Measurements from ENCODE around the gene ARSB. TPM values are rescaled to one million over a fixed set of nuclear protein-coding genes. Genes with fewer than 3 reads are reported as not detected.

The ARSB gene
- polyA plus RNA-seq, 4 donors, result 0.54 to 17.9 (median 1.9) TPM

- no peak overlapping the region for H3K4me3 ChIP-seq (ENCODE audit: low read depth in 1 of 3, low read length in 3 of 3)
- H3K27ac ChIP-seq (ENCODE audit: low read depth in 1 of 3, low read length in 2 of 3), result no peak overlapping the region
- peaks cover 0 to 10% (median 2%) of the 10 kb centered on the region in 3 donors for H3K36me3 ChIP-seq (ENCODE audit: control insufficient read depth in 3 of 3, insufficient read depth in 2 of 3, low read depth in 1 of 3, low read length in 3 of 3)
- H3K4me1 ChIP-seq (ENCODE audit: control insufficient read depth in 3 of 3, insufficient read depth in 2 of 3, low read depth in 1 of 3, low read length in 2 of 3), result no peaks in the 10 kb centered on the region
- DNase-seq (no peak), FAIRE-seq (no peak)
- H3K9me3 ChIP-seq (ENCODE audit: control insufficient read depth in 2 of 2, insufficient read depth in 1 of 2, low read depth in 1 of 2, low read length in 1 of 2), result no peaks in the 10 kb centered on the region
- 88 to 94% (median 90%) methylated on average over 7 of the region's 7 CpGs for WGBS, 3 donors
- H3K27me3 ChIP-seq (ENCODE audit: control insufficient read depth in 3 of 3, insufficient read depth in 3 of 3, low read length in 3 of 3), result no peaks in the 10 kb centered on the region
Observed at GRCh38 chr5:78781611-78782286, 203.4 kb downstream of the ARSB start.

GRCh38 chr5:78779771-78780616 lies 205.1 kb downstream of the ARSB start:
- Histone ChIP-seq H3K4me1 (ENCODE audit: control insufficient read depth in 3 of 3, insufficient read depth in 2 of 3, low read depth in 1 of 3, low read length in 2 of 3) (no peaks in the 10 kb centered on the region), H3K9me3 (ENCODE audit: control insufficient read depth in 2 of 2, insufficient read depth in 1 of 2, low read depth in 1 of 2, low read length in 1 of 2) (no peaks in the 10 kb centered on the region), H3K27me3 (ENCODE audit: control insufficient read depth in 3 of 3, insufficient read depth in 3 of 3, low read length in 3 of 3) (no peaks in the 10 kb centered on the region), H3K4me3 (ENCODE audit: low read depth in 1 of 3, low read length in 3 of 3) (no peak overlapping the region), H3K27ac (ENCODE audit: low read depth in 1 of 3, low read length in 2 of 3) (no peak overlapping the region), H3K36me3 (ENCODE audit: control insufficient read depth in 3 of 3, insufficient read depth in 2 of 3, low read depth in 1 of 3, low read length in 3 of 3) (peaks cover 0 to 10% (median 2%) of the 10 kb centered on the region in 3 donors)
- FAIRE-seq (no peak), DNase-seq (no peak)
- 83 to 86% (median 86%) methylated on average over 12 of the region's 12 CpGs for WGBS, 3 donors

DNA sequence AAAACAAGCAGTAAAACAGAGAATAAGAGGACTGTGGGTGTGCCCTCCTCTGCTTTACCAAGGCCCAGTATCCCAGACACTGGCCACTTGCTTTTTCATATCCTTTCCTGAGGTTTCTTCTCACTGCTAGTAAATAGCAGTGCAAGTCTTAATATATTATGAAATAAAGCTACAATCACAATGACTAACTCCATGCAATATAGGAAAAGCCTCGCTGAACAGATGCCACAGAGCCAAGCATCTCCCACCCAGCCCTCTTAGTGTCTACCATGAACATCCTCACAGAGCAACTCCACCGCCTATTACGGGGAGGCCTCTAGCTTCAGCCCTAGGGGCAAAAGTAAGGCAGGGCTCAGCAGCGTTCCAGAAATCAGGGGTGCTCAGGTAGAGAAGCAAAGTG lies 205.8 kb downstream of the ARSB start:
- no peak for DNase-seq
- H3K36me3 ChIP-seq (ENCODE audit: control insufficient read depth in 3 of 3, insufficient read depth in 2 of 3, low read depth in 1 of 3, low read length in 3 of 3), result peaks cover 0 to 10% (median 2%) of the 10 kb centered on the region in 3 donors
- H3K9me3 ChIP-seq (ENCODE audit: control insufficient read depth in 2 of 2, insufficient read depth in 1 of 2, low read depth in 1 of 2, low read length in 1 of 2), result no peaks in the 10 kb centered on the region
- H3K4me3 ChIP-seq (ENCODE audit: low read depth in 1 of 3, low read length in 3 of 3), result no peak overlapping the region
- no peak overlapping the region for H3K27ac ChIP-seq (ENCODE audit: low read depth in 1 of 3, low read length in 2 of 3)
- no peaks in the 10 kb centered on the region for H3K4me1 ChIP-seq (ENCODE audit: control insufficient read depth in 3 of 3, insufficient read depth in 2 of 3, low read depth in 1 of 3, low read length in 2 of 3)
- H3K27me3 ChIP-seq (ENCODE audit: control insufficient read depth in 3 of 3, insufficient read depth in 3 of 3, low read length in 3 of 3), result no peaks in the 10 kb centered on the region
- 95 to 99% (median 96%) methylated on average over 4 of the region's 4 CpGs for WGBS, 3 donors
- FAIRE-seq, result no peak

DNA sequence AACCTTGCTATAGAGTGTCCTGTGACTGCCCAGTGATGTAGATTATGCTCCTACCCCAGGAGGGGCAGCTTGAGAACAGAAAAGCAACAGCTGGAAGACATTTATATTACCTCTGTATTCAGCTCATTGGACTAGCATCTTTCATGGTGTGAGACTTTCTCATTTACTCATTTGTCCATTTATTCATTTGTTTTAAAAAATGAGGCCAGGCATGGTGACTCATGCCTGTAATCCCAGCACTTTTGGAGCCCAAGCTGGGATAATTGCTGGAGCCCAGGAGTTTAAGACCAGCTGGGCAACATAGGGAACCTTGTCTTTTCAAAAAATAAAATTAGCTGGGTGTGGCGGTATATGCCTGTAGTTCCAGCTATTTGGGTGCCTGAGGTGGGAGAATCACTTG lies 206.6 kb downstream of the ARSB start:
- H3K9me3 ChIP-seq (ENCODE audit: control insufficient read depth in 2 of 2, insufficient read depth in 1 of 2, low read depth in 1 of 2, low read length in 1 of 2), result no peaks in the 10 kb centered on the region
- H3K4me3 ChIP-seq (ENCODE audit: low read depth in 1 of 3, low read length in 3 of 3), result no peak overlapping the region
- FAIRE-seq (no peak), DNase-seq (no peak)
- no peak overlapping the region for H3K27ac ChIP-seq (ENCODE audit: low read depth in 1 of 3, low read length in 2 of 3)
- 89 to 100% (median 97%) methylated on average over 1 of the region's 1 CpG for WGBS, 3 donors
- H3K27me3 ChIP-seq (ENCODE audit: control insufficient read depth in 3 of 3, insufficient read depth in 3 of 3, low read length in 3 of 3), result no peaks in the 10 kb centered on the region
- peaks cover 0 to 10% (median 2%) of the 10 kb centered on the region in 3 donors for H3K36me3 ChIP-seq (ENCODE audit: control insufficient read depth in 3 of 3, insufficient read depth in 2 of 3, low read depth in 1 of 3, low read length in 3 of 3)
- H3K4me1 ChIP-seq (ENCODE audit: control insufficient read depth in 3 of 3, insufficient read depth in 2 of 3, low read depth in 1 of 3, low read length in 2 of 3), result no peaks in the 10 kb centered on the region

DNA sequence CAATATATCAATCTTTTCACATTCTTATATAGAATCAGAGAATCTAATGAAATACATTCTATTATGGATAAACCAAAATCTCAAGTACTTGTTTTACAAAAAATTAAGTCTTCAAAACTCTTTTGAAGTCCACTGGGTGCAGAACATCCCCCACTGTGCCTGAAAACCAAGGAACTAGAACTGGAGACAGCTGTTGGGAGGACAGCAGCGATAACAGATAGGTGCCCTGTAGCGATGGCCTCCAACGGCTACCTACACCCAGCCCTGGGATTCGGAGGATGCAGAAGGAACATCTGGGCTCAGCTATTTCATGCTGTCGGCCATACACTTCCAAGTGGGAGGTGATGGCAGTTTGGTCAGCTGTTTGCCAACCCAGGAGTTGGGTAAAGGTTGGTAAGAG lies 207.2 kb downstream of the ARSB start:
- 96 to 99% (median 97%) methylated on average over 5 of the region's 5 CpGs for WGBS, 3 donors
- no peak for FAIRE-seq
- no peaks in the 10 kb centered on the region for H3K4me1 ChIP-seq (ENCODE audit: control insufficient read depth in 3 of 3, insufficient read depth in 2 of 3, low read depth in 1 of 3, low read length in 2 of 3)

GRCh38 chr5:78776637-78777036 lies 208.5 kb downstream of the ARSB start:
- H3K4me1 ChIP-seq (ENCODE audit: control insufficient read depth in 3 of 3, insufficient read depth in 2 of 3, low read depth in 1 of 3, low read length in 2 of 3), result peaks cover 0 to 2% (median 0%) of the 10 kb centered on the region in 3 donors
- H3K36me3 ChIP-seq (ENCODE audit: control insufficient read depth in 3 of 3, insufficient read depth in 2 of 3, low read depth in 1 of 3, low read length in 3 of 3), result peaks cover 0 to 10% (median 2%) of the 10 kb centered on the region in 3 donors
- FAIRE-seq (no peak), DNase-seq (no peak)
- H3K27me3 ChIP-seq (ENCODE audit: control insufficient read depth in 3 of 3, insufficient read depth in 3 of 3, low read length in 3 of 3), result no peaks in the 10 kb centered on the region
- H3K9me3 ChIP-seq (ENCODE audit: control insufficient read depth in 2 of 2, insufficient read depth in 1 of 2, low read depth in 1 of 2, low read length in 1 of 2), result no peaks in the 10 kb centered on the region
- no peak overlapping the region for H3K4me3 ChIP-seq (ENCODE audit: low read depth in 1 of 3, low read length in 3 of 3)
- WGBS, 3 donors, result 94 to 100% (median 95%) methylated on average over 1 of the region's 1 CpG
- H3K27ac ChIP-seq (ENCODE audit: low read depth in 1 of 3, low read length in 2 of 3), result no peak overlapping the region

More for the DNA sequence above, 207.2 kb downstream of the ARSB start:
- peaks cover 0 to 10% (median 2%) of the 10 kb centered on the region in 3 donors for H3K36me3 ChIP-seq (ENCODE audit: control insufficient read depth in 3 of 3, insufficient read depth in 2 of 3, low read depth in 1 of 3, low read length in 3 of 3)
- H3K4me3 ChIP-seq (ENCODE audit: low read depth in 1 of 3, low read length in 3 of 3), result no peak overlapping the region
- no peaks in the 10 kb centered on the region for H3K27me3 ChIP-seq (ENCODE audit: control insufficient read depth in 3 of 3, insufficient read depth in 3 of 3, low read length in 3 of 3)
- no peak for DNase-seq
- no peak overlapping the region for H3K27ac ChIP-seq (ENCODE audit: low read depth in 1 of 3, low read length in 2 of 3)
- no peaks in the 10 kb centered on the region for H3K9me3 ChIP-seq (ENCODE audit: control insufficient read depth in 2 of 2, insufficient read depth in 1 of 2, low read depth in 1 of 2, low read length in 1 of 2)

- Histone ChIP-seq H3K27ac (ENCODE audit: low read depth in 1 of 3, low read length in 2 of 3) (no peak overlapping the region), H3K4me3 (ENCODE audit: low read depth in 1 of 3, low read length in 3 of 3) (no peak overlapping the region)
- WGBS, 3 donors, result 81 to 89% (median 82%) methylated on average over 8 of the region's 8 CpGs
Observed at GRCh38 chr5:78773655-78774054, 211.5 kb downstream of the ARSB start.

DNA sequence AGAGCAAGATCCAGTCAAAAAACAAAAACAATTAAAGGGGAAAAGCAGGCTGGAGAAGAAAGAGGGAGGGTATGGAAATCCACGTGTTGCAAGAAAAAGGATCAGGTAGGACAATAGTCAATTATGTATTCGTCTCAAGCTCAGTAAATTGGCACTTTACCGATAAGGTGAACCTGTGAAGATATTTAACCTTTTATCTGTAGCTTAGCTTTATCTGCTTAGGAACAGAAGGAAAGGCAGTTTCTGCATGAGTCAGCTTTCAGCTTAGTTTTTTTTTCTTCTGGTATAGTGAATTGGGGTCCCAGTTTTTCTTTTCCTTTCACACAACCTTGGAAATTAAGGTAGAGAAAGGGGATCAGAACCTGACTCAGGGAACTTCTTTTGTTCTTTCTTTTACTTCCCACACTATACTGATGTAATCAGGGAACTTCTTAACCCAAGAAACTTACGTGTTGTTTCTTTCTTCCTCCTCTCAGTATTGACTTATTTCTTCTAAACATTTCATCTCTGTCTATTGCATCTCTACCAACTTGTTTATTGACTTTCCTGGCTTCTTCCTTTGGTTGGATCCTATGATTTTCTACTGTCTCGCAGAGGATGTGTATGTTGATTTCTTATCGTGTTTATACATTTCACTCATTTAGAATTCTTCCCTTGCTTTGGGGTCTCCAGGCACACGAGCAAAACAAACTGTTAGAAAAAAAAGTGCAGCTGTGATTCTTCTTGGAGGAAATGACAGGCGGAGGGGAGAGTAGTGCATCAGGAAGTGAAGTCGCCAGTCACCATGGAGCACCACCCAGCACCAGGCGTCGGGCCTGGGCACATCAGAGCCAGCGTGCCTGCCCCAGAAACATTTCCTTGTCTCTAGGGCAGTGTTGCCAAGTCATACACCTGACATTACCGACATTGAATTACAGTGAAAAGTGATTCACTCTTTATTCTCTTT lies 213.6 kb downstream of the ARSB start:
- FAIRE-seq (no peak), DNase-seq (peak; percentile 37 to 70)
- H3K27ac ChIP-seq (ENCODE audit: low read depth in 1 of 3, low read length in 2 of 3), result peak overlapping the region in 2 of 3 donors; percentile 29 to 31
- H3K36me3 ChIP-seq (ENCODE audit: control insufficient read depth in 3 of 3, insufficient read depth in 2 of 3, low read depth in 1 of 3, low read length in 3 of 3), result no peaks in the 10 kb centered on the region
- H3K9me3 ChIP-seq (ENCODE audit: control insufficient read depth in 2 of 2, insufficient read depth in 1 of 2, low read depth in 1 of 2, low read length in 1 of 2), result no peaks in the 10 kb centered on the region
- H3K27me3 ChIP-seq (ENCODE audit: control insufficient read depth in 3 of 3, insufficient read depth in 3 of 3, low read length in 3 of 3), result no peaks in the 10 kb centered on the region
- 19 to 29% (median 27%) methylated on average over 13 of the region's 13 CpGs for WGBS, 3 donors
- H3K4me3 ChIP-seq (ENCODE audit: low read depth in 1 of 3, low read length in 3 of 3), result no peak overlapping the region
- H3K4me1 ChIP-seq (ENCODE audit: control insufficient read depth in 3 of 3, insufficient read depth in 2 of 3, low read depth in 1 of 3, low read length in 2 of 3), result peaks cover 0 to 9% (median 0%) of the 10 kb centered on the region in 3 donors

More at GRCh38 chr5:78773655-78774054, 211.5 kb downstream of the ARSB start:
- Histone ChIP-seq H3K4me1 (ENCODE audit: control insufficient read depth in 3 of 3, insufficient read depth in 2 of 3, low read depth in 1 of 3, low read length in 2 of 3) (peaks cover 0 to 8% (median 0%) of the 10 kb centered on the region in 3 donors), H3K9me3 (ENCODE audit: control insufficient read depth in 2 of 2, insufficient read depth in 1 of 2, low read depth in 1 of 2, low read length in 1 of 2) (no peaks in the 10 kb centered on the region), H3K36me3 (ENCODE audit: control insufficient read depth in 3 of 3, insufficient read depth in 2 of 3, low read depth in 1 of 3, low read length in 3 of 3) (no peaks in the 10 kb centered on the region), H3K27me3 (ENCODE audit: control insufficient read depth in 3 of 3, insufficient read depth in 3 of 3, low read length in 3 of 3) (no peaks in the 10 kb centered on the region)
- DNase-seq, result no peak
- FAIRE-seq, result no peak

All from small intestine (tissue), 7 donors.